COR-L47 (cell line): Measurements from ENCODE around the gene SYT1.
A peak's percentile ranks its signal among the peaks of the same experiment; 100 is the strongest.
"Not testable (repeated sequence)": the region's sequence is repeated elsewhere in the genome, so short reads cannot be mapped to it uniquely, and the experiment has no call there.

Experiments used
- DNase-seq: peaks from one replicate; lab custom pipeline; 2025; lab: John Stamatoyannopoulos, UW

Gene SYT1

DNA sequence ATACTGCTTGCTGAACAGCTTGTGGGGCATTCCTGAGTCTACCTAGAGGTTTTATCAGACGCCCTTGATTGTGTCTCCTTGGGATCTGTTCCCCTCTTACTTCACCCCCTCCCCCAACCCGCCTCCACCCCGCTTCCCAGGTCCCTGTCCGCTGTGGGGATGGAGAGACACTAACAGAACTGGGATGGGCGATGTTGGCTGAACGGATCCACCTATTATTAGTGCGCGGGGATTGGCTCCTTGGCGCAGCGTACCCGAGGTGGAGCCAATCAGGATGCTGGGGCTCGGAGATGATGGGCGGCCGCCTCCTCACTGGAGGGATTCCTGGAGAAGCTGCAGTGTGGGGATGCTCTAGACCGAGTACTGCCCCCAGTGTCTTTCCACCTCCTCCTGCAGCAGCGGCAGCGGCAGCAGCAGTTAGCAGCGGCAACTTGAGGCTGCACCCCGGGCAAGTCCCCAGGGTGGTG is at the start of gene SYT1:
TSS of gene SYT1 (plus strand) at position 372 of the 467 bp plus-strand sequence.
- peak; percentile 96 for DNase-seq

DNA sequence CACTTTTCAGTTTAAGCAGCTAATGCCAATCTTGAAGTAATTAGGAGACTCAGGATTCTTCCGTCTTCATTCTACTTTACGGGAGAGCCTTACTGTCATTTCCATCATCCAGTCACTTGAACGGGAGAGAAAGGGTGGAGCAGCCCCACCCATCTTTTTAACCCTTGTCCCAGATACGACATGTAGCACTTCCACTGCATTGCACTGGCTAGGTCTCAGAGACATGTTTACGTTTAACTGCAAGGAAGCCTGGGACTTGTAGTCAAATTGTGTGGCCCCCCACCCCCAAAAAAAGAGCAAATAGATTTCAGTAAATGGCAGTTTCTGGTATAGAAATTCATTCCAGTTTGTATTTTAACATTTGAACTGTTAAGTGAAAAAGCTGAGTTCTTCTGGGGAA is 46.1 kb upstream of the SYT1 start:
- DNase-seq = no peak

DNA sequence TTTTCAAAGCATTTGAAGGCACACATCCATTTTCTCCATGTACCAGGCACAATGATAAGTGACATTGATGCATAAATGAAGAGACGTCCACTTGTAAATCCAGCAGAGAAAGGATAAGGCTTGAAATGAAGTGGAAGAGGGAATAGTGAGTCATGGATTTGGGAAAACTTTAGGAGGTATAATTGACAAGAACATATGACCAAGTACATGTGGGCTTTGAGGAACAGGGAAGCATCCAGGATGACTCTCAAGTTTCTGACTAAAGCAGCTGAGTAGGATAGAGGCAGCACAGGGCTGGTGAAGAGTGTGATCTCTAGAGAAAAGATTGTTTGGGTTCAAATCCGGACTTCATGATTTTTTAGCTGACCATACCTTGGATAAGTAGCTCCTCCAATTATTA is 43.6 kb upstream of the SYT1 start:
- DNase-seq = no peak

DNA sequence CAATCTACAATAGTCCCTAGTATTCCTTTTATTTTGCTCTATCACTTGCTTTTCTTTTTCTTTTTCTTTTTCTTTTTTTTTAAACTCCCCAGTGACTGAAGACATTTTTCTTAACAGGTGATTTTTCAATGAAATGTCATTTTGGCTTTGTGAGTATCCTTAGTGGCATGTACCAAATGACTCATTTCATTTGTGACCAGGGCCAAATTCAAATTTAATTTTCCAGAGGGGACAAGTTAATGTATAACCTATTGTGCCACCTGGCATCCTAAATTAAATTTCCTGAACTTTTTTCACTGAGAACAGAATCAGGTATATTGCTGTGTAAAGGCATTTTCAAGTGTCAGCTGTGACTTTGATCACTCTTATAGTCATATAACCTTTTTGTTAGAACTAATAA is 39.7 kb upstream of the SYT1 start:
- no peak for DNase-seq

DNA sequence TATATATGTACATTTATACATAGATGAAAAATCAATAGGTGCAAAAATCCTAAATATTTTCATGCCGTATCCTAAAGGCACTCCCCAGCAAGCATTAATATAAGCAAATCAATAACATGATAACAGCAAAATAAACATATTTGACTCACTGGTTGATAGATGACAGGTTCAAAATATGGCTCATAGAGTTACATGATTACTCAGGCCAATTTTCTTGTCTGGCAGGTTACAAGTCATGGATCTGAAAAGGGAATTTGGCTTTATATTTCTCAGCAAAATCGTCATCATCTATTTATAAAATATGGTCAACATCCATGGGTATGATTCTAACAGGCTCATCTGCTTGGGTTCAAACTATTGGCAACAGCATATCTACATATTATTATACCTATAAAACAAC is 34.9 kb upstream of the SYT1 start:
- no peak for DNase-seq

DNA sequence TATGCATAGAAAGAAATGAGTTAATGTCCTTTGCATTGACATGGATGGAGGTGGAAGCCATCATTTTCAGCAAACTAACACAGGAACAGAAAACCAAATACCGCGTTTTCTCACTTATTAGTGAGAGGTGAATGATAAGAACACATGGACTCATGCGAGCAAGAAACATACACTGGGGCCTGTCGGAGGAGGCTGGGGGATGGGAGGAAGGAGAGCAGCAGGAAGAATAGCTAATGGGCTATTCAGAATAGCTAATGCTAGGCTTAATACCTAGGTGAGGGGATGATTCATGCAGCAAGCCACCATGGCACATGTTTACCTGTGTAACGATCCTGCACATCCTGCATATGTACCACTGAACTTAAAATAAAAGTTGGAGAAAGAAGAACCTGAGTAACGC is 29.1 kb upstream of the SYT1 start:
- no peak for DNase-seq

DNA sequence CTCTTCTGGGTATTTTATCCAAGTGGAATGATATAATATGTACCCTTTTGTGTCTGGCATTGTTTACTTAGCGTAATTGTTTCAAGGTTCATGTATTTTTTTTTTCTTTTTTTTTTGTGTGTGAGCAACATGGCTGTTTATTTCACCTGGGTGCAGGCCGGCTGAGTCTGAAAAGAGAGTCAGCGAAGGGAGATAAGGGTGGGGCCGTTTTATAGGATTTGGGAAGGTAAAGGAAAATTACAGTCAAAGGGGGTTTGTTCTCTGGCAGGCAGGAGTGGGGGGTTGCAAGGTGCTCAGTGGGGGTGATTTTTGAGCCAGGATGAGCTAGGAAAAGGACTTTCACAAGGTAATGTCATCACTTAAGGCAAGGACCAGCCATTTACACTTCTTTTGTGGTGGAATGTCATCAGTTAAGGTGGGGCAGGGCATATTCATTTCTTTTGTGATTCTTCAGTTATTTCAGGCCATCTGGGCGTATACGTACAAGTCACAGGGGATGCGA is 24.0 kb upstream of the SYT1 start:
- not testable (repeated sequence) for DNase-seq

DNA sequence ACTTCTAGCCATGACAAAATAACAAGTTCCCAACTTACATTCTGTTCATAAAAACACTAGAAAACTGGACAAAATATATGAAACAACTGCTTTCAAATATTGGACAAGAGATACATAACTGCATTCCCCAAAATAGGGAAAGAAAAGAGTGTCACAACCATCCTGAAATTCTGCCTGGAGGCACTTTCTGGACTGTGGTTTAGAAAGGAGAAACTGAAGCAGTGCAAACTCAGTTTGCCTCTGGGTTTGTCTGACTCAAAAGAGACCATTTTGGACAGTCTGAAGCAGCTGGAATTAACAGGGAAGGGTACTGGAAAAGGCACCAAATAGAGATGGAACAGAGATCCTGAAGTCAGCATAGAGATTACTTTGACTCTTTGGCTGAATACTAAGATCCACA is 11.3 kb upstream of the SYT1 start:
- no peak for DNase-seq

DNA sequence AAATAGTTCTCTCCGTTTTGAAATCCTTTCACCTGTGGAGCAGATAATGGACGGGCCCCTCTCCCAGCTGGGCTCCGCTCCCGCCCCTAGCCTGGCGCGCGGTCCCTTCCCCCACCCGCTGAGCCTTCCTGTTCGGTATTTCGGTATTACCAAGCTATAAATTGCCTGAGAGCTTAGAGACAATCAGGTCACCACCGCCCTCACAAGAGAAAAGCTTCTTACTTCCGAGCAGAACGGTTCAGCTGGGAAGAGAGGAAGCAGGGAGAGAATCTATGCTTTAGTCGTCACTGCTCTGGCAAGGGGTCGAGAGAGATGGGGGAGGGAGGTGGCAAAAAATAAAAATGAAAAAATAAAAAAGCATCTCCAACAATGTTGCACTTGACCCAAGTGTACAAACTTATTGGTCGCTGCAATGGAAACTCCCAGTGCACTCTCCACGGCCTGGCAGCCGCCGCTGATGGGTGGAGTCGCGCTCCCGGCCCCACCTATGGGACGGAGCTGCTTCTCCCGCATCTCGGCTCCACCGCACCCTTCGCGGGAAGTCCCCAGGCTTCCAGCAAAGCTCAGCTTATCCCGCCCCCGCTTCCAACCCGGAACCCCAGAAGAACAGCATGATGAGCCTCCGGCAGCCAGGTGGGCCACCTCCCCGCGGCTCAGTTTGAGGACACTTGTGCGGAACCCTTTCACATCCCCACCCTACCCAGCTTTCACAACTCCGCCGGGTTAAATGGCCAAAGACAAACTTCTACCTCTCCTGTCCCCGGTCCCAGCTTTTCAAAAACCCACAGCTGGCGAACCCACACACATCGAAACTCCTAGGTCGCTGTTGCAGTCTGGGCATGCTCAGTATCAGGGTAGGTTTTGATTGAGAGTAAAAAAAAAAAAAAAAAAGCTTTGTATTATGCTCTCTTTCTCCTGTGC is 832 bp upstream of the SYT1 start:
- peak; percentile 82 for DNase-seq

DNA sequence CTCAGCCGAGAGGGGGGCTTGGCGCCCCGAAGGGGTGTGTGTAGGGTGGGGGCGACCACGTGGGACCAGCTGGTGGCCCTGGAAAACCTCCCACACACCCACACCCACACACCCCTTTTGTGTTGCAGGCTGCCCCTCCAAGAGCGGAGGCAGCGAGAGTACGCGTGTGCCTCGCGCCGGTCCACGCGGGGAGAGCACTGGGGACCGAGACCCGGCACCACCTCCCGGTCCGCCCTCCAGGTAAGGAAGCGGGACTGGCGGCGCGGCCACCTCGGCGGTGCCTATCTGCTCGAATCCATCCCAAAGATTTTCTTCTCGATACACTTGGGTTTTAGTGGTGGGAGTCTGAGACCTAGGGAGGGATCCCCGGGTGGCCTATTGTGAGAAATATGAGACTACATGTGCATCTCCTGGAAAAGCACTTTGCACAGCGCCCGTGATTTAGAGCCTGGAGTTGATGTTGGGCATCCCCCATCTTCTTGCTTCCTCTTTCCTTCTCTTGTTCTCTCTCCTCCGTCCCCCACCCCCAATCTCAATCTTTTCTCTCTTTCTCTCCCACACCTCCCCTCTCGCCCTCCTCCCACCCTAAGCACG is 393 bp downstream of the SYT1 start:
- DNase-seq = peak; percentile 68

DNA sequence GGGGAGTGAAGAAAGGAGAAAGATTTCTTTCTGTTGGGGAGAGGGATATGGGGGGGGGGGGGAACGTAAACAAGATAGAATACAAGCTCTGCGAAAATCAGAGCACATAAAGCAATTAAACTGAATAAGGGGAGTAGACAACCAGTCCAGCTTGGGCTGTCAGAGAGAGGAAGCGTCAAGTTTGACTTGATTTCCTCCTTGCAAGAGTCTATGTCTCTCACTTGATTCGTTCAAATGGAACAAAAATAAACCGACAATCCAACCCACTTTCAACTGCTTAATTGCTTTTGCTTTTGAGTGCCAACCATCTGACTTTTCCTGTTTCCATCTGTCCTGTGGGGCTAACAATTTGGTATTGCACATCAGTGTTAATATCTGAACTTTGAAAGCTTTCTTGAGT is 942 bp downstream of the SYT1 start:
- DNase-seq = peak; percentile 14

DNA sequence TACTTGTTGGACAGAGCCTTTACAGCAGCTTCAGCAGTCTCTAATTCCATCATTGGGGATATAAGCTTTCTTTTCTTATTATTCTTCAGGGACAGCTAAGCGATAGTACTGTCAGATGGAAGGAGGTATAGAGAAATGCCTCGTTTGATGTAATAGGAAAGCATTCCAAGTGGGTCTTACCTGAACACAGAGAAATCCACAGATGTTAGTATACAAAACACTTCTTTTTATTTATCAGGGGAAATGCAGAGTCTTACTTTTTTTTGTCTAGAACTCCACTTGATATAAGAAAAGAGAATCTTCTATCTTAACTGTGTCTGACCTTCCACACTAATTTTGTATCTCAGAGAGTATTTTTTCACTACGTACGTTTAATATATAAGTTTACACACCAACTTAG is 1.9 kb downstream of the SYT1 start:
- no peak for DNase-seq

DNA sequence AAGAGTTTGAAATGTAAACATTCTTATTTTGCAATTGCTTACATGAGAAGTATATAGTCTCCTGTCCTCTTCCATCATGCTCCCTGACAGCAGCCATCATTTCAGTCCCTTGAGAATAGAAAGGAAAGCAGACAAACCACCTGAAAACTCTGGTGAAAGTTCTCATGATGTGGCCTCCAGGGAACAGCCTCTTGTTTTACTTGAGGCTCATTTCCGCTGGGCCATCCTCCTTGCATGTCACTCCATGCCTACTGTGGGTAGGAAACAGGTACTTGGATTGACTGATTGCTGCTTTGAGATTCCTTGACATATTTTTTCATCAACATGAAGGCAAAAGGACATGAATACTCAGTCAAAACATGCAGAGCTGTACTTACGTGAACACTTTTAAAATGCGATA is 6.0 kb downstream of the SYT1 start:
- DNase-seq = no peak

DNA sequence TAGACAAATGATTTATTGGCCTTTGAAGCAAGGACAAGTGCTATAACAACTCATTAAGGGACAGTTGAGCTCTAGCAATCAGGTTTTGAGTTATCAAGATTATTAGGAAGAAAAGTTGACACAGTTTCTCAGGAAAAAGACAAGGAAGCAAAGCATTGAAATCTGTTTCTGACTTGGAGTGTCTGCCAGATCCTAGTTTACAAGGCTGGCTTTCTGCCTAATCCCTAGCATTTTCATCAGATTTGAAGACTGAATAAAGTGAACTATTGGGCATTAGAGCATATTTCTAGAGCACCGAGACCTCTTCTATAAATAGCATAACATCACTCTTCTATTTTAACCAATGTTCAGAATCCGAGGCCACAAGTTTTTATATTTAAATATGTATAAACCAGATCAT is 7.0 kb downstream of the SYT1 start:
- no peak for DNase-seq

DNA sequence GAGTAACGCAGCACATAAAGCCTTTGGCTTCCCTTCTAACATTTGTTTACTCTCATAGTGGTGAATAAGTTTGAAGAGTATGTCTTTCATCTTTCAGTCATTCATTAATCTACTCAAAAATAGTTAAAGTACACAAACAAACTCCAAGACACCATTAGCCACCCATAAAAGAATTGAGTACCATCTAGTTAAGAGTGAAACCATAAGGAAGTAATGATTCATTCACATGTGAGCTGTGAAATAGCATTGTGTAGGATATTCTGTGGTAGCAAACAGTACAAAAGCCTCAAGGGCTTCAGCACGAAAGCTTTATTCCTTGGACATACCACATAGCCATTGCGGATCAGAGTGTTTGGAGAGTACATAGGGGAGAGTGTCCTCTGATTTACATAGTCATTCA is 13.9 kb downstream of the SYT1 start:
- DNase-seq = no peak

DNA sequence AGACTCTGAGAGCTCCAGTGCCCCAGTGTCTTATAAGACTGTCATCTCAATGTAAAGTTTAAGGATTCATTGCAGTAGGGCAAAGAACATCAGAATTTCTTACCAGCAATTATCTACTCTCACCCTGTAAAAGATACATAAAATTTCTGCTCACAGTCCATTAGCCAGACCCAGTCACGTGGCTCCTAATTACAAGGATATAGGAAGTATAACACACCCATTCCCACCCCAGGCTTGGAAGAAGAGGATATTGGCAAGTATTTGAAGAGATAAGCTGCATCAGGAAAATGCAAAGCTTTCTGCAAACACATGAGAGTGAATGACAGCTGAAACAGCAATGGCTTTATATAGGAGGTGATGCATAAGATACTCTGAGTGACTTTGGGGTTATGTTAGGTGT is 14.3 kb downstream of the SYT1 start:
- DNase-seq = no peak

DNA sequence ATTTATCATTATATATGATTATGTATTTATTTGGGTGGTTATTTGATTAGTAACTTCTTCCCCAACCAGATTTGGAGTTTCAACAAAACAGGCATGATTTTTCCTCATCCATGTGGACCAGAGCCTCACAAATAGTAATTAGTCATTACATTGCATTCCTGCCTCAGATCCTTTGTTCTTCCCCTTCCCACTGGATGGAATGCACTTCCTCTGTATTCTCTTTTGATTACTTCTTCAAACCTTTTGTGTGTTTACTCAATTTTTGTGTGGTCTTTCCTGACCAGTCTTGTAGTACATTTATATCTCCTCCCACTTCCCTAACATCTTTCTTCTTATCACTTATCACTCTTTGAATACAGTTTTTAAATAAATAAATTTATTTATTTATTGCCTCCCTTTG is 15.5 kb downstream of the SYT1 start:
- no peak for DNase-seq

DNA sequence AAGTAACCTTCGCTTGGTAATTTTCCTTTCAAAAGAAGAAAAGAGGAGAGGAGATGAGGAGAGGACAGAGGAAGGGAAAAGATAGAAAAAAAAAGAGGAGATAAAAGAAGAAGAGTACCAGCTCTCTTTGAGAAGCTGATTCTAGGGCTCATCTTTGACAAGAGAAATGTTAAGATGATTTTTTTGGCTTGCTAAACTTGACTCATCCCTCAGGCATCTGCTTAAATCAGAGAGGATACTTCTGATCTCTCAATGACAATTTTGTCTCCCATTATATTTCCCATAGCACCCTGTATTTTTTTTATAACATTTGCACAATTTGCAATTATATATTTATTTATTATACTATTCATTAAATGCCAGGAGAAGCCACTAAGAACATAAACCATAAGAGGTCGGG is 17.1 kb downstream of the SYT1 start:
- DNase-seq = no peak

DNA sequence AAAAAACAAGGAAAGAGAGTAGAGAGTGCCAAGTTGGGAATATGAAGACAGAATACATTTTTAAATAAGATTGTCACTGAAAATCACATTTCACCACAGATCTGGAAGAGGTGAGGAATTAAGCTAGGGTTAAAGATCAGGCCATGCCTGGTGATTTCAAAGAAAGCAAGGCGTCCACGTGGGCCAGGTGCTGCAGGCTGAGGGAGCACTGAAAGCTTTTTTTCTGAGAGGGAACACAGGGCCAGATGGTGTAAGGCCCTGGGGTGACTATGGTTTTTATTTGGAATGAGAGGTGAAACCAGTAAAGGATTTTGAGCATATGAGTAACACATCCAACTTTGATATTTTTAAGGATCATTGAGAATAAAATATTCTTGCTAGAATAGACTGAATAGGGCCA is 20.9 kb downstream of the SYT1 start:
- no peak for DNase-seq

DNA sequence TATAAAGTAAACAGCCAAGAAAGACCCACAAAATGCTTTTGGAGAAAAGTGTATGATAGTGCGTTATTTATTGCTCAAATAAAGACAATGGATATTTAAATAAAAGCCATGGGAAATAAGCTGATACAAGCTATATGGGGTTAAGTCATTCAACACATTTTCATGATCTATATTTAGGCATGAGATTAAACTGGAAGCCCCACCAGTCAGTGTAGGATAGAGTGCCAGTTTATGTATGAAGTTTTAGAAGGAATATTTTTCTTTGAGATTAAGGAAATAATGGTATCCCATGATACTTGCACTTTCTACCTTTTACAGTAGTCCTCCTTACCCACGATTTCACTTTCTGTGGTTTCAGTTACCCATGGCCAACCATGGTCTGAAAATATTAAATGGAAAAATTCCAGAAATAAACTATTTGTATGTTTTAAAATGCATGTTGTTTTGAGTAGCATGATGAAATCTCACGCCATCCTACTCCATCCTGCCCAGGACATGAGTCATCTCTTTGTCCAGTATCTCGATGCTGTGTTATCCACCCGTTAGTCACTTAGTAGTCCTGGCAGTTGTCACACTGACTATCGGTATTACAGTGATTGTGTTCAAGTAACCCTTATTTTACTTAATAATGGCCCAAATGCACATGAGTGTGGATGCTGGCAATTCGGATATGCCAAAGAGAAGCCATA is 22.3 kb downstream of the SYT1 start:
- DNase-seq = no peak

DNA sequence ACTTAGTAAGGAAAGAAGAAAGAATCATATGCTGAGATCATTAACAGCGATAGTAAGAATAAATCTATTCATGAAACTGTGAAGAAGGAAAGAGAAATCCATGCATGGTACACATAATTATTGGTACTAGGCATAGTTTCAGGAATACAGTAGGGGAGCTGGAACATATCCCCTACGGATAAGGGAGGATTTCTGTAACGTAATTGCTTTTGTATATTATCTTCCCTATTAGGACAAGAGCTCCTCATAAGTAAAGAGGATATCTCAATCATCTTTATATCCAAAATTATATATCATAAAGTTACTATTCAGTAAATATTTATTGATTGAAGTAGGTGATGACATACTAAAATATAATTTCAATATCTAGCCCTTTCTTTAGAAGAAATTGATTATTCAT is 22.9 kb downstream of the SYT1 start:
- no peak for DNase-seq

DNA sequence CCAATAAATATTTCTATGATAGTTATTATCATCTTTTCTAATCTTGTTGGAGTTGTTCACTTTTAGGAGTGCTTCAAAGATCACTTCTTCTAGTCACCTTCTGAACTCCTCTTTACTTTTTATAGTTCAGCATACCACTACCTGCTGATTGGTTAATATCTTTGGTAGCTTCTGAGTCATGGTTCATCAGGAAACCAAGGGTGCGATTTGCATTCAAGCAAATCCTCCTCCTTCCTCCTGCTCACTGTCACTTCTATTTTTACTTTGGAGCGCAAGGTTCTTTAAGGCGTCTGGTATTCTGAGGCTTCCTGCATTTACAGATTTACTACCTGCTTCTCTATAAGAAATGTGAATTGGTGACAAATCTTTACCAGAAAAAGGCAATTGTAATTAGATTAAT is 24.0 kb downstream of the SYT1 start:
- no peak for DNase-seq
